ENCODE data around the gene MAST1.

GRCh38 chr19:12859546-12859945, 21.2 kb downstream of the MAST1 start:
- TF ChIP-seq CTCF (IDR thresholded peaks at IDR 0.05) (no peak), EZH2 (IDR thresholded peaks at IDR 0.05; ENCODE audit: borderline replicate concordance, insufficient read depth, low read depth, low read length, poor library complexity, severe bottlenecking) (no peak)
